Keratinocyte (primary cell): ENCODE results near the gene HBD.

Experiments
- EZH2 ChIP-seq: IDR thresholded peaks from one replicate; pipeline ENCODE4 v1.6.1; 2012; ENCODE audit warnings: inconsistent platforms, mild to moderate bottlenecking, low read length, moderate library complexity
- TF ChIP-seq, protein P1 (sequence below), 3 experiments: IDR thresholded peaks in 1 of 3; conservative IDR thresholded peaks in 1 of 3; optimal IDR thresholded peaks in 1 of 3; 2 replicates in 2 of 3; 3 replicates in 1 of 3; pipeline versions ENCODE3 to v1.5.1; 2011; ENCODE audit warnings: low read length in 3 of 3, mild to moderate bottlenecking in 3 of 3, moderate library complexity in 2 of 3, control low read depth in 1 of 3, inconsistent platforms in 1 of 3; ENCODE audit not compliant: insufficient read depth in 2 of 3; ENCODE audit errors: extremely low read depth in 1 of 3

DNA sequence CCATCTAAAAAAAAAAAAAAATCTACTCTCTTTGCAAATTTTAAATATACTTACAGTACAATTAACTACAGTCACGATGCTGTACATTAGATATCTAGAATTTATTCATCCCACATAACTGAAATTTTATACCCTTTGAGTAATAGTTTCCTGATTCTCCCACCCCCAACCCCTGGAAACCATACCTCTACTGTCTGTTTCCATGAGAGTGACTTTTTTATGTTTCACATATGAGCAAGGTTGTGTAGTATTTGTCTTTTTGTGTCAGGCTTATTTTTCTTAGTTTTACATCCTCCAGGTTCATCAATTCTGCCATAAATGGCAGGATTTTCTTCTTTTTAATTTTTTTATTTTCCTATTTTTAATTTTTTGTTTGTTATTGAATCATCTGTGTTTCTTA lies 10.6 kb downstream of the HBD start:
- TF ChIP-seq, protein P1, sequence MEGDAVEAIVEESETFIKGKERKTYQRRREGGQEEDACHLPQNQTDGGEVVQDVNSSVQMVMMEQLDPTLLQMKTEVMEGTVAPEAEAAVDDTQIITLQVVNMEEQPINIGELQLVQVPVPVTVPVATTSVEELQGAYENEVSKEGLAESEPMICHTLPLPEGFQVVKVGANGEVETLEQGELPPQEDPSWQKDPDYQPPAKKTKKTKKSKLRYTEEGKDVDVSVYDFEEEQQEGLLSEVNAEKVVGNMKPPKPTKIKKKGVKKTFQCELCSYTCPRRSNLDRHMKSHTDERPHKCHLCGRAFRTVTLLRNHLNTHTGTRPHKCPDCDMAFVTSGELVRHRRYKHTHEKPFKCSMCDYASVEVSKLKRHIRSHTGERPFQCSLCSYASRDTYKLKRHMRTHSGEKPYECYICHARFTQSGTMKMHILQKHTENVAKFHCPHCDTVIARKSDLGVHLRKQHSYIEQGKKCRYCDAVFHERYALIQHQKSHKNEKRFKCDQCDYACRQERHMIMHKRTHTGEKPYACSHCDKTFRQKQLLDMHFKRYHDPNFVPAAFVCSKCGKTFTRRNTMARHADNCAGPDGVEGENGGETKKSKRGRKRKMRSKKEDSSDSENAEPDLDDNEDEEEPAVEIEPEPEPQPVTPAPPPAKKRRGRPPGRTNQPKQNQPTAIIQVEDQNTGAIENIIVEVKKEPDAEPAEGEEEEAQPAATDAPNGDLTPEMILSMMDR (optimal IDR thresholded peaks at IDR 0.05 in 1 of 3, IDR thresholded peaks at IDR 0.05 in 1 of 3, conservative IDR thresholded peaks at IDR 0.05 in 1 of 3; ENCODE audit: extremely low read depth in 1 of 3, insufficient read depth in 2 of 3, low read length in 3 of 3): no peak
- TF ChIP-seq EZH2: no peak
